Measurements from ENCODE around the gene MACROD2.
"Not testable (repeated sequence)": the region's sequence is repeated elsewhere in the genome, so short reads cannot be mapped to it uniquely, and the experiment has no call there.

The MACROD2 gene

GRCh38 chr20:14955399-14955798, 960.1 kb downstream of the MACROD2 start:
- no peak for DNase-seq (ENCODE audit: low read depth)

DNA sequence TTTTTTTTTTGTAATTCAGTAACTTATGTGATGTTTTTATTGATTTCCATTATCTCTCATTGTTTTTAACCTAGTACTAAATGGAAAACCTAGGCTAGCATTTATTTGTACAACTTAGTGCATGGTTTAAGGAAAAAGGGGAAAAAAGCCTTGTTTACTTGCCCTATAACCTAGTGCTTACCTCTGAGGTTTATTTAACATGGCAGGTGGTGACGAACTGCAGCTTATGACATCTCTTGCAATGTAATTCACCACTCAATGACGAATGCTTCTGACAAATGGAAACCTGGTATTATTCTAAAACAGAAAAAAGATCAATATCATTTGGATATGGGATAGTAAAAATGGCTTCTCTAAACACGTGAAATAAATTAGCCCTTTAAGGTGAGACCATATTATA, 960.7 kb downstream of the MACROD2 start:
- DNase-seq (ENCODE audit: low read depth): no peak

GRCh38 chr20:14956538-14956937, 961.2 kb downstream of the MACROD2 start:
- DNase-seq (ENCODE audit: low read depth): no peak

GRCh38 chr20:14957402-14957801, 962.1 kb downstream of the MACROD2 start:
- DNase-seq (ENCODE audit: low read depth): no peak

- no peak for DNase-seq (ENCODE audit: low read depth)
Observed at GRCh38 chr20:14958626-14959025, 963.3 kb downstream of the MACROD2 start.

GRCh38 chr20:14959506-14960475, 964.5 kb downstream of the MACROD2 start:
- DNase-seq (ENCODE audit: low read depth): no peak

DNA sequence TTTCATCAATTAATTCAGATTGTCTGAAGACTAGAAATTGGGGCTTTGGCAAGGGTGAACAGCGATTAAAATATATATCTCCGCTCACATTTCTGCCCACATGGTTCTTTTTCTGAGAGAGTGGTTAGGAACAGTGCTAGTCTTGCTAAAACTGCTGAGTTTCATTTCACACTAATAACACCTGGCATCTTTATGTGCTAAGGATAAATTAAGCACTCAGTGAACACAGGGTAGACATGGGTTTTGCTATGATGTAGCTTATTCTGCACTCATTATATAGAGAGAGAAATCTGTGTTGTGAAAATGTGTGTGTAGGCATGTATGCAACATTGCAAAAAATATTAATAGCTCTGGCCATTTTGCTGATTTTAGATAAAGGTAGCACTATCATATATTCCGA, 965.5 kb downstream of the MACROD2 start:
- DNase-seq (ENCODE audit: low read depth): no peak

DNA sequence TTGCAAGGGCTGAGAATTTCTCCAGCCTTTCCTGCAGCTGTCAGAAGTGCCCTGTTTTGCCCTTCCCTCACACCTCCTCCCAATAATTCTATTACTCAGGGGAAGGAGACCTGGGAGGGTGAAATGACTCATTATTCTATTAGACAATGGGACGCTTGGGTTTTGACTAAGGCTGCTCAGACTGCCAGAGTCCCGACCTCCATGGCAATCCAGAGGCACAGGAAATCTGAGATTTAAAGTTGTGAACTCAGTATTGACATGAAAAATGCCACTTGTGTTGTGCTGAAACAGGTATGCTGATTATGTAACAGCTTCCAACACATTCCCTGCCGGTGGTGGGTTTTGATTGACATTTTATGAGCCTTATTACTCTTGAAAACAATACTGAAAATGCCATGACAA, 967.9 kb downstream of the MACROD2 start:
- no peak for DNase-seq (ENCODE audit: low read depth)

GRCh38 chr20:14966203-14966602, 970.9 kb downstream of the MACROD2 start:
- no peak for DNase-seq (ENCODE audit: low read depth)

DNA sequence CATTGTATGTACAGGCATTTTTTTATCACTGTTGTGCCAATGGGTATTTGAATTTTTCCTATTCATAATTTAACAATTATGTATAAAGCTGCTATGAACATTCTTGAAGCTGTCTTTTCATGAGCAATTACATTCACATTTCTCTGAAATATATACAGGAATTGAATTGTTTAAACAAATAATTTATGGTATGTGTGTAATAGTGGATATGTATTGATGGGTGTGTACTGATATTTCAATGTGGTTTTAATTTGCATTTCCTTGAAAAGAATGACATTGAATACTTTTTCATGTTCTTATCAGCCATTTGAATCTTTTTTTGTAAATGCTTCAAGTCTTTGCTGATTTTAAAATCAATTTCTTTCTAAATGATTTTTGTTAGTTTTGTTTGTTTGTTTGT, 971.5 kb downstream of the MACROD2 start:
- DNase-seq (ENCODE audit: low read depth): no peak

GRCh38 chr20:14972256-14972655, 976.9 kb downstream of the MACROD2 start:
- no peak for DNase-seq (ENCODE audit: low read depth)

GRCh38 chr20:14972690-14973089, 977.4 kb downstream of the MACROD2 start:
- no peak for DNase-seq (ENCODE audit: low read depth)

DNA sequence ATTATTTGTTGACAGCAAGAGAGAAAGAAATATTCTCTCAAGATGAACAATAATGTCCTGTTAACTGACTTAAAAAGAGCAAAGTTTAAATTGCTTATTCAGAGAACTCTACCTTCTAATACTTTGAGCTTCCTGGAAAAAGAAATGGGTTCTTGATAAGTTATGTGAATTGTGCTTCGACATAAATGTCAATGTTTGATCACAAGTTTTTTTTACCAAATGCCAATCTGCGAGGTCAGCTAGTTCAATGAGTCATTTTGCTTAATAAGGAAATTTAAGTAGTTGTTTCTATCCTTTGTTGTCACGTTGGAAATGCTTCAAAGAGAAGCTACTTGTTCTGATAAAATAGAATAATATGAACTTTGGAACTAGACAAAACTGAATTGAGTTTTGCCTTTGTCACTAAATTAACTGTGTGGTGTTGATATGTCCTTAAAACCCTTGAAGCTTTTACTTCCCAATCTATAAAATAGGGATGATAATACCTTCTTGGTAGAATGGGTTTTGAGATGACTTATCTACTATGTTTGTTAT, 984.2 kb downstream of the MACROD2 start:
- DNase-seq (ENCODE audit: low read depth): no peak

DNA sequence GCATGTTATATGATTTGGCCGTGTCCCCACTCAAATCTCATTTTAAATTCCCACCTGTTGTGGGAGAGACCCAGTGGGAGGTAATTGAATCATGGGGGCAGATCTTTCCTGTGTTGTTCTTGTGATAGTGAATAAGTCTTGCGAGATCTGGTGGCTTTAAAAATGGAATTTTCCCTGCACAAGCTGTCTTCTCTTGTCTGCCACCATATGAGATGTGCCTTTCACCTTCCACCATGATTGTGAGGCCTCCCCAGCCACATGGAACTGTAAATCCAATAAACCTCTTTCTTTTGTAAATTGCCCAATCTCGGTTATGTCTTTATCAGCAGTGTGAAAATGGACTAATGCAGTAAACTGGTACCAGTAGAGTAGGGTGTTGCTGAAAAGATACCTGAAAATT, 986.2 kb downstream of the MACROD2 start:
- DNase-seq (ENCODE audit: low read depth): not testable (repeated sequence)

DNA sequence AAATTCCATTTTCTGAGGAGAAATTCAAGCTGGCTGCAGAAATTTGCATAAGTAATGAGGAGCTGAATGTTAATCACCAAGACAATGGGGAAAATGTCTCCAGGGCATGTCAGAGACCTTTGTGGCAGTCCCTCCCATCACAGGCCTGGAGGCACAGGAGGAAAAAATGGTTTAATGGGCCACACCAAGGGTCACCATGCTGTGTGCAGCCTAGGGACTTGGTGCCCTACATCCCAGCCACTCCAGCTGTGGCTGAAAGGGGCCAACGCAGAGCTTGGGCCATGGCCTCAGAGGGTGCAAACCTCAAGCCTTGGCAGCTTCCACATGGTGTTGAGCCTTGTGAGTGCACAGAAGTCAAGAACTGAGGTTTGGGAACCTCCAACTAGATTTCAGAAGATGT, 987.0 kb downstream of the MACROD2 start:
- not testable (repeated sequence) for DNase-seq (ENCODE audit: low read depth)

- no peak for DNase-seq (ENCODE audit: low read depth)
Observed at GRCh38 chr20:14984305-14984704, 989.0 kb downstream of the MACROD2 start.

DNA sequence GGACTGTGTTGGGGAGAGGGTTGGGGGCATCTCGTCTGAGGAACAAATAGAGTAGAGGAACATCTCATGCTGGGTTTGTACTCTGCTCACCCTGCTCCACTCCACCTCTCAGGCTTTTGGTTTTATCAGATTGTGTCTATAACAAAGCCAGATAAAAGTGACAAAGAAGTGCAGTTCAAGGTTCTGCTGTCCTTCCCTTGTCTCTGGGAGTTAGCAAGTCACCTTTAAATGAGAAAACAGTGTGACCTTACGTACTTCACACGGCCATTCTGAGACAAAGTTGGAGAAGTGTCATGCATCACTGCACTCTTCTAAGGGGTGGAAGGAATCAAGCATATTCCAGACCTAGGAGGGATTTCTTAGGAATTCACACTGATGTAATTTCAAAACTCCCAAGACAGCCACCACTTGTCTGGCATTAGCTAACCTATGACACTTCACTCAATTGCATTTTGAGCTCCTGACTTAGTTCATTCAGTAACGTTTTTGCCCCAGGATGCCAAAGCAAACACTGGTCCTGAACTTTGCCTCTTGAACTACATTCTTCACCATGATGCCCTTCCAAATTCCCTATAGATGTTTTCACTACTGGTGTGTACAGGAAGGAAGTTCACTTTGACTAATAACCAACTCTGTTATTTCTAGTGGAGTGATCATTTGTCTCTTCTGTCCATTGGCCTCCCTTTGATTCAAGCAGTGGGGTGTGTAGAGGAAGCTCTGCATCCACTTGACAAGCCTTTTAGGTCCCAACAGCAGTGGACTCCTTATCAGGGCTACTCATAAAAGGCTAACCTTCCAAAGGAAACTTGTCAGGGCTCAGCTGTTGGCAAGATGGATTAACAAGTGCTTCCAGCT, 989.7 kb downstream of the MACROD2 start:
- DNase-seq (ENCODE audit: low read depth): no peak

DNA sequence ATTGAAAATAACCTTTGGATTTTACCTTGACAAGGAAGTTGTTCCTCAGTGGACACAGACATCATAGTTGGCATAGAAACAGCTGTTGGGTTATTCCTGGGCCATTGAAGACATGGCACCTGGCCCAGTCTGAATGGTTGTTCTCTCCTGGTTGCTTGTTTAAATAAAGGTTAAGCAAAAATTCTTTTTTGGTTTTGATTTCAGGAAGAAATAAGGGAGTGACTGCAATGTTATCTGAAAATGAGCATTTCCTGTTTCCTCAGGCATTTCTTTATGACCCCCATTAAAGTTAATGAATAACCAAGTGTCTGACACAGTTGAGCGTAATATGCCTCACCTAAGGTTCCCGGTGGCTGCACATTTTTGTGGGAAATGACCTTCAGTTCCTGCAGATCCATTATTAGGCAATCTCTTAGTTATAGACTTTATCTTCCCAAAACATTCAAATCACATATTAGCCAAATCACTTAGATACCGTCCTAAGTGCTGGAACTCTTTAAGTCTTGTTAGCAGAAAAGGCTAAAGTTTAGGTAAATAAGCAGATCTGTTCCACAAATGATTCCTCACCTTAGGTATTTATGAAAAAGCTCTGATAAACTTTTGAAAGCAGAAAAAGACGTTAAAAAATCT, 990.8 kb downstream of the MACROD2 start:
- peak; percentile 23 for DNase-seq (ENCODE audit: low read depth)

DNA sequence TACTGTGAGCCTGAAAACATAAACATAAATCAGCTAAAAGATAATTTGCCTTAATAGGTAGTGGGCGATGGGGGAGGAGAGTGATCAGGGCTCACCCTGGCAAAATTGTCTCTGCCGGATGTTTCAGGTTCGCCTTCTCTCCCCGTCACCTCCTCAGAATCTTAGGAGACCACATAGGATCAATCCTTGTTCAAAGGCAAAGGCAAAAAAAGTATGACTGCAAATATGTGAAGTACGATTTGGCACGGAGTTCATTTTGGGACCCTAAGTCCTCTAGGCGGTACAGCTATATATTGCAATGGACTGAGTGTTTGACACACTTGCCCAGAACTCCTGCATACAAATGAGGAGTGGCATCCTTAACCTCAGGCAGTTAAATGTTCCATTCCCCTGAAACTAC, 991.3 kb downstream of the MACROD2 start:
- no peak for DNase-seq (ENCODE audit: low read depth)

GRCh38 chr20:14989535-14990290, 994.4 kb downstream of the MACROD2 start:
- no peak for DNase-seq (ENCODE audit: low read depth)

DNA sequence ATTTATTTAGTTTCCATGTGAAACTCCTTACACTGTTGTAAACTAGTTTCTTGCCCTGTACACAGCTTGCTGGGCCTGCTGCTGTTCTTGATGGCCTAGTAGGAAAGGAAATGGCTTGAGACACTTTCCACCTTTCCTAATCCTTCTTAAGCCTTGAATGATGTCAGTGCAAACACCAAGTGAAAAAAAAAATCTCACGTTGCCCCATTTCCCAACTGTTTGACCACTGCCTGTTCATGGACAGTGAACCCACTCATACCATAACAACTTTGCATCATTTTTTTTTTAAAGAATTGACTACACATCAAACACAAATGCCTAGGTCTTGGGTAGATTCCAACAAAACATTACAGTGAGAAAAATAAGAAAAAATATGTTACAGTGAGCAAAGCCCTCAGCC, 995.7 kb downstream of the MACROD2 start:
- peak; percentile 77 for DNase-seq (ENCODE audit: low read depth)

Measured in iris pigment epithelial cell (primary cell).